IMR-90 (cell line): ENCODE measurements around the gene ATXN1.

Source experiments
- CHD1 ChIP-seq: IDR thresholded peaks from 2 replicates; pipeline ENCODE4 v1.6.1; 2012; ENCODE audit warnings: low read depth, low read length, improper control_type of control experiment
- MAFK ChIP-seq: IDR thresholded peaks from 2 replicates; pipeline ENCODE4 v1.6.1; 2012; ENCODE audit warnings: low read depth, low read length, improper control_type of control experiment
- MXI1 ChIP-seq: IDR thresholded peaks from 2 replicates; pipeline ENCODE4 v1.6.1; 2012; ENCODE audit warnings: low read depth, mild to moderate bottlenecking, low read length, moderate library complexity, borderline replicate concordance
- POLR2A ChIP-seq: IDR thresholded peaks from 2 replicates; pipeline ENCODE4 v1.6.1; 2012; ENCODE audit warnings: mild to moderate bottlenecking, low read depth, low read length
- RAD21 ChIP-seq: IDR thresholded peaks from 2 replicates; pipeline ENCODE4 v1.6.1; 2012; ENCODE audit warnings: low read length, improper control_type of control experiment
- SMC3 ChIP-seq: fragments of 150-350 bp; IDR thresholded peaks from 2 replicates; pipeline ENCODE4 v1.6.1; 2016; ENCODE audit warnings: low read depth, mild to moderate bottlenecking, antibody characterized with exemption, low read length, moderate library complexity
- TF ChIP-seq, protein P1 (sequence below): conservative IDR thresholded peaks from 2 replicates; pipeline ENCODE4 v1.5.1; 2012; ENCODE audit warnings: mild to moderate bottlenecking, low read depth, low read length, improper control_type of control experiment
- TF ChIP-seq, protein P2 (sequence below): fragments of 150-350 bp; IDR thresholded peaks from 2 replicates; pipeline ENCODE4 v1.6.1; 2017; ENCODE audit warnings: mild to moderate bottlenecking, antibody characterized with exemption, low read length, low read depth

DNA sequence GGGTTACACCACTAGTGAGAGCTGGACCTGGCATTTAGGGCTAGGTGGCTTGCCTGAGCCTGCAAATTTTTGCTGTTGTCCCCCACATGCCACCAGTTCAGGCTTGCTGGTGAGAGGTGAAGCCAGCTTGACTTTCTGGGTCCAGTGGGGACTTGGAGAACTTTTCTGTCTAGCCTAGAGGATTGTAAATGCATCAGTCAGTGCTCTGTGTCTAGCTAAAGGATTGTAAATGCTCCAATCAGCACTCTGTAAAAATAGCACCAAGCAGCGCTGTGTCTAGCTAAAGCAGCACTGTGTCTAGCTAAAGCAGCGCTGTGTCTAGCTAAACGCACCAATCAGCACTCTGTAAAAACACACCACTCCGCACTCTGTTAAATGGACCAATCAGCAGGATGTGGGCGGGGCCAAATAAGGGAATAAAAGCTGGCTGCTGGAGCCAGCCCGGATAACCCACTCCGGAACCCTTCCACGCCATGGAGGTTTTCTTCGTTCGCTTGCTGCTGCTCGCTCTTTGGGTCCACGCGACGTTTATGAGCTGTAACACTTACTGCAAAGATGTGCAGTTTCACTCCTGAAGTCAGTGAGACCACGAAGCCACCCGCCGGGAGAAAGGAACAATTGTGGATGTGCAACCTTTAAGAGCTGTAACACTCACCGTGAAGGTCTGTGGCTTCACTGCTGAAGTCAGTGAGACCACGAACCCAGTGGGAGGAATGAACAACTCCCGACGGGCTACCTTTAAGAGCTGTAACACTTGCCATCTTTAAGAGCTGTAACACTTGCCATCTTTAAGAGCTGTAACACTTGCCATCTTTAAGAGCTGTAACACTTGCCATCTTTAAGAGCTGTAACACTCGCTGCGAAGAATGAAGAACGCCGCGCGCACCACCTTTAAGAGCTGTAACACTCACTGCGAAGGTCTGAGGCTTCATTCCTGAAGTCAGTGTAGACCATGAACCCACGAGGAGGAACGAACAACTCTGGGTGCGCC lies 495.6 kb downstream of the ATXN1 start:
- TF ChIP-seq, protein P1, sequence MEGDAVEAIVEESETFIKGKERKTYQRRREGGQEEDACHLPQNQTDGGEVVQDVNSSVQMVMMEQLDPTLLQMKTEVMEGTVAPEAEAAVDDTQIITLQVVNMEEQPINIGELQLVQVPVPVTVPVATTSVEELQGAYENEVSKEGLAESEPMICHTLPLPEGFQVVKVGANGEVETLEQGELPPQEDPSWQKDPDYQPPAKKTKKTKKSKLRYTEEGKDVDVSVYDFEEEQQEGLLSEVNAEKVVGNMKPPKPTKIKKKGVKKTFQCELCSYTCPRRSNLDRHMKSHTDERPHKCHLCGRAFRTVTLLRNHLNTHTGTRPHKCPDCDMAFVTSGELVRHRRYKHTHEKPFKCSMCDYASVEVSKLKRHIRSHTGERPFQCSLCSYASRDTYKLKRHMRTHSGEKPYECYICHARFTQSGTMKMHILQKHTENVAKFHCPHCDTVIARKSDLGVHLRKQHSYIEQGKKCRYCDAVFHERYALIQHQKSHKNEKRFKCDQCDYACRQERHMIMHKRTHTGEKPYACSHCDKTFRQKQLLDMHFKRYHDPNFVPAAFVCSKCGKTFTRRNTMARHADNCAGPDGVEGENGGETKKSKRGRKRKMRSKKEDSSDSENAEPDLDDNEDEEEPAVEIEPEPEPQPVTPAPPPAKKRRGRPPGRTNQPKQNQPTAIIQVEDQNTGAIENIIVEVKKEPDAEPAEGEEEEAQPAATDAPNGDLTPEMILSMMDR, result no peak
- TF ChIP-seq, protein P2, sequence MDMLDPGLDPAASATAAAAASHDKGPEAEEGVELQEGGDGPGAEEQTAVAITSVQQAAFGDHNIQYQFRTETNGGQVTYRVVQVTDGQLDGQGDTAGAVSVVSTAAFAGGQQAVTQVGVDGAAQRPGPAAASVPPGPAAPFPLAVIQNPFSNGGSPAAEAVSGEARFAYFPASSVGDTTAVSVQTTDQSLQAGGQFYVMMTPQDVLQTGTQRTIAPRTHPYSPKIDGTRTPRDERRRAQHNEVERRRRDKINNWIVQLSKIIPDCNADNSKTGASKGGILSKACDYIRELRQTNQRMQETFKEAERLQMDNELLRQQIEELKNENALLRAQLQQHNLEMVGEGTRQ, result no peak
- TF ChIP-seq RAD21 (no peak), MAFK (no peak), CHD1 (no peak), MXI1 (no peak), SMC3 (no peak), POLR2A (no peak)
